GM12873 (cell line): Measurements from ENCODE around the gene ABRACL.

Experiments used
- TF ChIP-seq, protein P1 (sequence below): IDR thresholded peaks from 2 replicates; pipeline ENCODE4 v1.5.1; 2012; ENCODE audit warnings: low read depth, mild to moderate bottlenecking, moderate library complexity, low read length, control low read depth; ENCODE audit not compliant: insufficient read depth; ENCODE audit errors: missing control alignments

ABRACL gene

GRCh38 chr6:139082370-139082769, 53.8 kb downstream of the ABRACL start:
- TF ChIP-seq, protein P1, sequence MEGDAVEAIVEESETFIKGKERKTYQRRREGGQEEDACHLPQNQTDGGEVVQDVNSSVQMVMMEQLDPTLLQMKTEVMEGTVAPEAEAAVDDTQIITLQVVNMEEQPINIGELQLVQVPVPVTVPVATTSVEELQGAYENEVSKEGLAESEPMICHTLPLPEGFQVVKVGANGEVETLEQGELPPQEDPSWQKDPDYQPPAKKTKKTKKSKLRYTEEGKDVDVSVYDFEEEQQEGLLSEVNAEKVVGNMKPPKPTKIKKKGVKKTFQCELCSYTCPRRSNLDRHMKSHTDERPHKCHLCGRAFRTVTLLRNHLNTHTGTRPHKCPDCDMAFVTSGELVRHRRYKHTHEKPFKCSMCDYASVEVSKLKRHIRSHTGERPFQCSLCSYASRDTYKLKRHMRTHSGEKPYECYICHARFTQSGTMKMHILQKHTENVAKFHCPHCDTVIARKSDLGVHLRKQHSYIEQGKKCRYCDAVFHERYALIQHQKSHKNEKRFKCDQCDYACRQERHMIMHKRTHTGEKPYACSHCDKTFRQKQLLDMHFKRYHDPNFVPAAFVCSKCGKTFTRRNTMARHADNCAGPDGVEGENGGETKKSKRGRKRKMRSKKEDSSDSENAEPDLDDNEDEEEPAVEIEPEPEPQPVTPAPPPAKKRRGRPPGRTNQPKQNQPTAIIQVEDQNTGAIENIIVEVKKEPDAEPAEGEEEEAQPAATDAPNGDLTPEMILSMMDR: no peak

- TF ChIP-seq, protein P1: no peak
Observed at GRCh38 chr6:139091826-139092225, 63.3 kb downstream of the ABRACL start.
